Gastroesophageal sphincter (tissue), 3 donors: ENCODE results near the gene UCHL5.

Experiments used
- EP300 ChIP-seq: sonication (generic); formaldehyde crosslinking; IDR thresholded peaks from one replicate; pipeline ENCODE4 v1.6.1; 2017; ENCODE audit warnings: antibody characterized with exemption, mild to moderate bottlenecking
- POLR2A ChIP-seq, 2 donors: fragments of 450-650 bp; IDR thresholded peaks; one replicate each; pipeline ENCODE4 v1.6.1; 2017; ENCODE audit warnings: antibody characterized with exemption in 2 of 2, mild to moderate bottlenecking in 2 of 2, moderate library complexity in 1 of 2
- POLR2AphosphoS5 ChIP-seq: sonication (generic); formaldehyde crosslinking; IDR thresholded peaks from one replicate; pipeline ENCODE4 v1.6.1; 2017; ENCODE audit warnings: antibody characterized with exemption
- TF ChIP-seq, protein P1 (sequence below), 4 experiments: fragments of 200-600 bp in 2 of 4; fragments of 450-650 bp in 2 of 4; sonication (generic) in 1 of 4; IDR thresholded peaks; one replicate each; pipeline ENCODE4 v1.5.1; 2017 to 2019; ENCODE audit warnings: antibody characterized with exemption in 4 of 4, mild to moderate bottlenecking in 2 of 4, moderate library complexity in 2 of 4

GRCh38 chr1:193058529-193059281 is 455 bp downstream of the UCHL5 start:
- TF ChIP-seq POLR2A (IDR thresholded peaks at IDR 0.05) (no peak), EP300 (no peak), POLR2AphosphoS5 (no peak)
- TF ChIP-seq, protein P1, sequence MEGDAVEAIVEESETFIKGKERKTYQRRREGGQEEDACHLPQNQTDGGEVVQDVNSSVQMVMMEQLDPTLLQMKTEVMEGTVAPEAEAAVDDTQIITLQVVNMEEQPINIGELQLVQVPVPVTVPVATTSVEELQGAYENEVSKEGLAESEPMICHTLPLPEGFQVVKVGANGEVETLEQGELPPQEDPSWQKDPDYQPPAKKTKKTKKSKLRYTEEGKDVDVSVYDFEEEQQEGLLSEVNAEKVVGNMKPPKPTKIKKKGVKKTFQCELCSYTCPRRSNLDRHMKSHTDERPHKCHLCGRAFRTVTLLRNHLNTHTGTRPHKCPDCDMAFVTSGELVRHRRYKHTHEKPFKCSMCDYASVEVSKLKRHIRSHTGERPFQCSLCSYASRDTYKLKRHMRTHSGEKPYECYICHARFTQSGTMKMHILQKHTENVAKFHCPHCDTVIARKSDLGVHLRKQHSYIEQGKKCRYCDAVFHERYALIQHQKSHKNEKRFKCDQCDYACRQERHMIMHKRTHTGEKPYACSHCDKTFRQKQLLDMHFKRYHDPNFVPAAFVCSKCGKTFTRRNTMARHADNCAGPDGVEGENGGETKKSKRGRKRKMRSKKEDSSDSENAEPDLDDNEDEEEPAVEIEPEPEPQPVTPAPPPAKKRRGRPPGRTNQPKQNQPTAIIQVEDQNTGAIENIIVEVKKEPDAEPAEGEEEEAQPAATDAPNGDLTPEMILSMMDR (IDR thresholded peaks at IDR 0.05): no peak
